ENCODE data around the gene PGAM1. TPM values are rescaled to one million over a fixed set of nuclear protein-coding genes. Genes with fewer than 3 reads are reported as not detected.
"Not testable (repeated sequence)": the region's sequence is repeated elsewhere in the genome, so short reads cannot be mapped to it uniquely, and the experiment has no call there.

Gene PGAM1
- total RNA-seq, 1 donor from 2014 or later, result 207 TPM

DNA sequence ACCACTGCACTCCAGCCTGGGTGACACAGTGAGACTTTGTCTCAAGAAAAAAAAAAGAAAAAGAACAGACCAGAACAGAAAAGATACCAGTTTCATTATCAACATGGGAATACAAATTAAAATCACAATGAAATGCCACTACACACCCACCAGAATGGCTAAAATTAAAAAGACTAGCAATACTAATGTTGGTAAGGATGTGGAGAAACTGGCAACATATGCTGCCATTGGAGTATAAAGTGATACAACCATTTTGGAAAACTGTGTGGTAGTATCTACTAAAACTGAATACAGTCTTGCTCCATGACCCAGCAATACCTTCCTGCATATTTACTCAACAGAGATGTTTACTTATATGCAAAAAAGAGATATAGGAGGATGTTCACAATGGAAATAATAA, 21.9 kb upstream of the PGAM1 start:
- Mint-ChIP-seq H3K27me3 (no peaks in the 10 kb centered on the region), H3K36me3 (no peaks in the 10 kb centered on the region), H3K9me3 (no peaks in the 10 kb centered on the region), H3K4me1 (ENCODE audit: unreplicated experiment) (peaks cover 19% of the 10 kb centered on the region), H3K27ac (no peak overlapping the region), H3K4me3 (no peak overlapping the region)
- no peak for DNase-seq (ENCODE audit: extremely low spot score, unreplicated experiment)
- TF ChIP-seq, protein P1, sequence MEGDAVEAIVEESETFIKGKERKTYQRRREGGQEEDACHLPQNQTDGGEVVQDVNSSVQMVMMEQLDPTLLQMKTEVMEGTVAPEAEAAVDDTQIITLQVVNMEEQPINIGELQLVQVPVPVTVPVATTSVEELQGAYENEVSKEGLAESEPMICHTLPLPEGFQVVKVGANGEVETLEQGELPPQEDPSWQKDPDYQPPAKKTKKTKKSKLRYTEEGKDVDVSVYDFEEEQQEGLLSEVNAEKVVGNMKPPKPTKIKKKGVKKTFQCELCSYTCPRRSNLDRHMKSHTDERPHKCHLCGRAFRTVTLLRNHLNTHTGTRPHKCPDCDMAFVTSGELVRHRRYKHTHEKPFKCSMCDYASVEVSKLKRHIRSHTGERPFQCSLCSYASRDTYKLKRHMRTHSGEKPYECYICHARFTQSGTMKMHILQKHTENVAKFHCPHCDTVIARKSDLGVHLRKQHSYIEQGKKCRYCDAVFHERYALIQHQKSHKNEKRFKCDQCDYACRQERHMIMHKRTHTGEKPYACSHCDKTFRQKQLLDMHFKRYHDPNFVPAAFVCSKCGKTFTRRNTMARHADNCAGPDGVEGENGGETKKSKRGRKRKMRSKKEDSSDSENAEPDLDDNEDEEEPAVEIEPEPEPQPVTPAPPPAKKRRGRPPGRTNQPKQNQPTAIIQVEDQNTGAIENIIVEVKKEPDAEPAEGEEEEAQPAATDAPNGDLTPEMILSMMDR (conservative IDR thresholded peaks at IDR 0.05), result no peak

DNA sequence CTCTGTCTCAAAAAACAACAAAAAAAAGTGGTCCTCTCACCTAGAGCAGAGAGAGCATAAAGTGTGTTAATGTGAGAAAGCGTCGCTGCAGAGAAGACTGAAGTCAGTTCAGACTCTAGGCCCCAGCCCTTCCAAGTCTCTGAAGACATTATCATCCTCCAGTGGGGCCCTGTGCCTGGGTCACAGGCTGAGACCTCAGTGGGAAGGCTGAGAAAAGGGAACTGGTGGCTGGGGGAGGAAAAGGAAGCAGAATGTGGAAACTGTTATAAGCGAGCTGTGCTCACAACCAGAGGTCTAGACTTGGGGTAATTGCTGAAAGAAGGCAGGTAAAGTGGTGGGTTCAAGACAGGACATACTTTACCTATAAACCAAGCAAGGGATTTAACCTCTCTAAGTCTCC, 19.9 kb upstream of the PGAM1 start:
- peaks cover 13% of the 10 kb centered on the region for H3K4me1 Mint-ChIP-seq (ENCODE audit: unreplicated experiment)
- no peaks in the 10 kb centered on the region for H3K36me3 Mint-ChIP-seq
- no peak for DNase-seq (ENCODE audit: extremely low spot score, unreplicated experiment)
- TF ChIP-seq, protein P1 (conservative IDR thresholded peaks at IDR 0.05), result no peak
- H3K4me3 Mint-ChIP-seq, result no peak overlapping the region
- no peak overlapping the region for H3K27ac Mint-ChIP-seq
- H3K9me3 Mint-ChIP-seq, result no peaks in the 10 kb centered on the region
- no peaks in the 10 kb centered on the region for H3K27me3 Mint-ChIP-seq

DNA sequence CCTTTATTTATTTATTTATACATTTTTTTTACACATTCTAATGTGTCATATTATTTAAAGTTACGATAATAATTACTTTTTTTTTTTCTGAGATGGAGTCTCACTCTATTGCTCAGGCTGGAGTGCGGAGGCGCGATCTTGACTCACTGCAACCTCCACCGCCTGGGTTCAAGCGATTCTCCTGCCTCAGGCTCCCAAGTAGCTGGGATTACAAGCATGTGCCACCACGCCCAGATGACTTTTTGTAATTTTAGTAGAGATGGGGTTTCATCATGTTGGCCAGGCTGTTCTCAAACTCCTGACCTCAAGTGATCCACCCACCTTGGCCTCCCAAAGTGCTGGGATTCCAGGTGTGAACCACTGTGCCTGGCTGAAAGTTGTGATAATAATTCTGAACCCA, 19.5 kb upstream of the PGAM1 start:
- H3K4me3 Mint-ChIP-seq; H3K9me3 Mint-ChIP-seq; H3K4me1 Mint-ChIP-seq (ENCODE audit: unreplicated experiment); H3K36me3 Mint-ChIP-seq; H3K27me3 Mint-ChIP-seq; H3K27ac Mint-ChIP-seq; DNase-seq (ENCODE audit: extremely low spot score, unreplicated experiment): not testable (repeated sequence)

DNA sequence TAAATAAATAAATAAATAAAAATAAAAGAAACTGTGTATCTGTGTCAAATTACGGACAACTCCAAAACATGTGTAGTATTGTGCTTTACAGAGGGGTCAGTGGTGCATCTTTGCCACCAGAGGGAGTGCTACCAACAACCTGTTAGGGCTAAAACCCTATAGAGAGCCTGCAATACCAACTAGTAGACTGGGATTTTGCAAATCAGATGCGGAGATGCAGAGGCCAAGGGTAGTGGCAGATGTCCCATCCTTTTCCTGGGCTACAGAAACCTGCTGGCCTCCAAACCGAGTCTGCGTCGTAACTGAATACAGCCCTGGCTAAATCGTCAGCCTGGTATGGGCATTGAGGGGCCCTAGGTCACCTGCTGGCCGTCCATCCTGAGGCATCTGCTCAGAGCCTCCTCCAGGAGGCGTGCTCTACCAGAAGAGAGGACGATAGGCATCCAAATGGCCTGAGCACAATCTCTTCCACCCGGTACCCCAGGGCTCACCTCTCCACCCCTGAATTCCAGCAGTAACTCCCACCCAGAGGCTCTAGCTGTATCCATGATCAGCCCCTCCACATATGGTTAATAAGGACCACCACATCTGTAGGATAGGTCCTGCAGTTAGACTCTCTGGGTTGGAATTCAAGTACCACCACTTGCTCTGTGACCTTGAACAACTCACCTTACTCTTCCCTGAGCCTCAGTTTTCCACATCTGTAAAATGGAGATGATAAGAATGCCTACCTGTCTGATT, 18.6 kb upstream of the PGAM1 start:
- Mint-ChIP-seq H3K4me1 (ENCODE audit: unreplicated experiment) (peaks cover 8% of the 10 kb centered on the region), H3K9me3 (no peaks in the 10 kb centered on the region), H3K4me3 (peak overlapping the region; percentile 72), H3K27ac (peak overlapping the region; percentile 82), H3K36me3 (no peaks in the 10 kb centered on the region), H3K27me3 (no peaks in the 10 kb centered on the region)
- DNase-seq (ENCODE audit: extremely low spot score, unreplicated experiment), result no peak
- TF ChIP-seq, protein P1 (conservative IDR thresholded peaks at IDR 0.05), result peak; percentile 94

DNA sequence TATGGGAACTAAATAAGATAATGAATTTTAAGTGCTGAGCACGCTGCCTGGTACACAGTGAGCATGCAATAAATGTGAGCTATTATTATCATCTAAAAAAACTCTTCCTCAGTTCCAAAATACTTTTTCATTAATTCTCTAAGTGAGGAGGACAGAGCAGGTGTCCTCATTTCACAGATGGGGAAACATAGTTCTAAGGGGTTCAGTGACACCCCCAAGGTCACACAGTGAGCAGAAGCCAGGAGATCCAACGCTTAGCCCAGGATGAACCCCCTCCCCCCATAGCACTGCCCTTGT, 18.1 kb upstream of the PGAM1 start:
- Mint-ChIP-seq H3K36me3 (no peaks in the 10 kb centered on the region), H3K4me1 (ENCODE audit: unreplicated experiment) (peaks cover 12% of the 10 kb centered on the region), H3K4me3 (no peak overlapping the region), H3K9me3 (no peaks in the 10 kb centered on the region), H3K27ac (peak overlapping the region; percentile 82), H3K27me3 (no peaks in the 10 kb centered on the region)
- TF ChIP-seq, protein P1 (conservative IDR thresholded peaks at IDR 0.05), result no peak
- no peak for DNase-seq (ENCODE audit: extremely low spot score, unreplicated experiment)

DNA sequence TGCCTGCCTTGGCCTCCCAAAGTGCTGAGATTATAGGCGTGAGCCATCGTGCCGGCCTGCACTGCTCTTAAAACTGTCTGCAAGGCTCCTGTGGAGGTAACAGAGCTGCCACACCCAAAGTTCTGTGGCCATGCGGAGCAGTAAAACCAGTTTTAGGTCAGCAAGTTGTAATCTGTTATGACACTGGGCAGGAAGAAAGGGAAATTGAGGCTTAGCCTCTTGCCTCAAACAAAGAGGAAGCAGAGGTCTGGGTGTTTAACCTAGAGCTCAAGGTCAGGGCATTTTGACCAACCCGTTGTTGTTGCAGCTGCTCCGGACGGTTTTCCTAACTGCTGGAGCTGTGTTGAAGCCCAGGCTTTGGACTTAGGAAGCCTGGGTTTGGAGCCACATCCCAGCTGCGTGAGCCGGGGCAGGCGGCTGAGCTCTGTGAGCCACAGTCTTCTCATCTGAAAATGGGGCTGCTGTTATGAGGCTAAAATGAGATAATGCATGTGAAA, 17.4 kb upstream of the PGAM1 start:
- H3K27me3 Mint-ChIP-seq, result no peaks in the 10 kb centered on the region
- TF ChIP-seq, protein P1 (conservative IDR thresholded peaks at IDR 0.05), result no peak
- H3K27ac Mint-ChIP-seq, result peak overlapping the region; percentile 79
- H3K4me1 Mint-ChIP-seq (ENCODE audit: unreplicated experiment), result peaks cover 16% of the 10 kb centered on the region
- H3K36me3 Mint-ChIP-seq, result no peaks in the 10 kb centered on the region
- no peak overlapping the region for H3K4me3 Mint-ChIP-seq
- H3K9me3 Mint-ChIP-seq, result no peaks in the 10 kb centered on the region
- DNase-seq (ENCODE audit: extremely low spot score, unreplicated experiment), result no peak
